GM10248 (cell line): ENCODE measurements around the gene CLNS1A.

ENCODE experiments used
- CTCF ChIA-PET: fragments of 300-600 bp; sonication (Branson Sonifier 250); formaldehyde crosslinking; extraction: SDS; loops from one replicate; lab custom pipeline; 2021; ENCODE audit warnings: antibody characterized with exemption; lab: Yijun Ruan, JAX
- POLR2A ChIA-PET: fragments of 350-650 bp; sonication (Branson Sonifier 250); formaldehyde crosslinking; extraction: SDS; loops from one replicate; lab custom pipeline; 2020; ENCODE audit warnings: antibody characterized with exemption; lab: Yijun Ruan, JAX
- DNase-seq: peaks from one replicate; pipeline ENCODE4 v3.0.0; 2012; ENCODE audit errors: extremely low spot score
- CTCF ChIP-seq: IDR thresholded peaks from 2 replicates; pipeline ENCODE4 v1.5.1; 2012; ENCODE audit warnings: mild to moderate bottlenecking, low read depth; ENCODE audit errors: extremely low read depth, missing control alignments, control extremely low read depth

CLNS1A gene

DNA sequence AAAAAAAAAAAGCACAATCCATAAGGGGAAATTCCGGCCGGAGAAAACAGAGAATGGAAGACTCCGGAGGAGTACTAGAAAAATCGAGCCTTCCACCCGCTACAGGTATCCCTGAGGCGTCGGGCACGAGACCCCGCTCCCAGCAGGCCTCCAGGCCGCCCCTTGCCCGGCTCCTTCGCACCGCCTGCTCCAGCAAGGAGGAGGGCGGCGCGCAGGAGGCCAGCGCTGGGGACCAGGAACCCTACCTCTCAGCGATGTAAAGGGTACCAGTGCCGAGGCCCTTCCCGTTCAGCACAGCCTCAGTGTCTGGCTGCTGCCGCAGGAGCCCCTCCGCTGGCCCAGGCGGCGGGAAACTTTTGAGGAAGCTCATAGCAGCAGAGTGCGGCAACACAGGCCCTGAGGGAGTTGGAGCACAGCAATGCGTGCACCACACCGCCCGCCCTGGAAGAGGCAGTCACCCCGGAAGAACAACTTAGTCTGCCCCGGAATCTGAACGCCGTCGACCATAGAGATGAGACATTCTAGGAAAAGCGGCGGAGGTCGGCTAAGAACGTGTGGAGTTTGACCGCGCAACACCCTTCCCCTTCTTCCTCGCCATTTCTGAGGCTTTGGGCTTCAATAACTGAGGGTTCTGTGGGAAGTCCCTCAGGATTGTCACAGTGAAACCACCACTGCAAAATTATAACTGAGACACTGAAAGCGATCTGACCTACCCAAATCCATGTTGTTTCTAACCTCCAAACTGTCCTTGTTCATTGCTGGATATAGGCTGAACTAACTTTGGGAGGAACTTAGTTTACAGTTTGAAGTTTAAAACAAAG lies at the start of gene CLNS1A:
Gene CLNS1A (minus strand): TSS at position 450 of the 821 bp plus-strand sequence. CDS start 80 bp downstream, at position 370.
- ChIA-PET POLR2A (no interaction called here), CTCF (no interaction called here)
- peak; percentile 87 for DNase-seq
- TF ChIP-seq CTCF: no peak

DNA sequence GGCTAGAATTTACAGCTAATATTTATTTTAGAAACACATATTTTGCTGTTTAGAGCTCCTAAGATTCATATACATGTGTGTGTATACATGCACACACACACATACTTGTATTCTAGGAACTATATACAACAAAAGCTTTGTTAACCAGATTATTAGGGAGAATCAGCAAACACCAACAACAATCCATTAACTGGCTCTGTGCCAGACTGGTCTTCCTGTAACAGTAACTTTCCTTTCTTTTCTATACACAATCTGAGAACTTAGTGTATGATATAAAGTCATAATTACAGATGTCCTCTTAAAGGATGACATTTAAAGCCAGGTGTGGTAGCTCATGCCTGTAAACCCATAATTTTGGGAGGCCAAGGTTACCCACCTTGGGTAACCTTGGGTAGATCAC lies 49.5 kb upstream of the CLNS1A start:
- POLR2A ChIA-PET: no interaction called here
- DNase-seq: no peak
- CTCF ChIA-PET: interaction anchor here (1.3 to 3.3 kb wide), 3 partner anchors 10 to 16 kb away, joined by 4 to 10 read pairs (median 4); no protein-coding TSS in a partner anchor
- no peak for TF ChIP-seq CTCF

DNA sequence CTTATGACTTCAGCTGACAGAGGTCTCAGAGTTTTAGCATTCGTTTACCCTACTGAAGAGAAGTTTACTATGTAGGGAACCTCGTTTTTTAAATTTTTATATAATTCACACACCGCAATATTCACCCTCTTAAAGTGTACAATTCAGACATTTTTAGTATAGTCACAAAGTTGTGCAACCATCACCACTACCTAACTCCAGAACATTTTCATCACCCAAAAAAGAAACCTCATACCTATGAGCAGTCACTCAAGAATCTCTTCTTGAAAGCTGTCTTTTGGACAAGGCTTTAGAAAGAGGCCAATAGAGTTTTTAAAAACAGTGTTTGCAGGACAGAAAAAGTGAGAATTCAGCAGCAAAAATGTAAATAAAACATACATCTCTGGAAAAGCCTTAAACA lies 39.5 kb upstream of the CLNS1A start:
- POLR2A ChIA-PET: no interaction called here
- TF ChIP-seq CTCF: no peak
- CTCF ChIA-PET: interaction anchor here (1.3 to 2.7 kb wide), 2 partner anchors 9 to 17 kb away, joined by 3 to 10 read pairs; no protein-coding TSS in a partner anchor
- DNase-seq: no peak

GRCh38 chr11:77672264-77672663 lies 34.7 kb upstream of the CLNS1A start:
- ChIA-PET CTCF (interaction anchor here (1.2 to 4.3 kb wide), 3 partner anchors 8 to 13 kb away, joined by 3 to 16 read pairs (median 7); no protein-coding TSS in a partner anchor), POLR2A (no interaction called here)
- no peak for TF ChIP-seq CTCF
- DNase-seq: no peak

DNA sequence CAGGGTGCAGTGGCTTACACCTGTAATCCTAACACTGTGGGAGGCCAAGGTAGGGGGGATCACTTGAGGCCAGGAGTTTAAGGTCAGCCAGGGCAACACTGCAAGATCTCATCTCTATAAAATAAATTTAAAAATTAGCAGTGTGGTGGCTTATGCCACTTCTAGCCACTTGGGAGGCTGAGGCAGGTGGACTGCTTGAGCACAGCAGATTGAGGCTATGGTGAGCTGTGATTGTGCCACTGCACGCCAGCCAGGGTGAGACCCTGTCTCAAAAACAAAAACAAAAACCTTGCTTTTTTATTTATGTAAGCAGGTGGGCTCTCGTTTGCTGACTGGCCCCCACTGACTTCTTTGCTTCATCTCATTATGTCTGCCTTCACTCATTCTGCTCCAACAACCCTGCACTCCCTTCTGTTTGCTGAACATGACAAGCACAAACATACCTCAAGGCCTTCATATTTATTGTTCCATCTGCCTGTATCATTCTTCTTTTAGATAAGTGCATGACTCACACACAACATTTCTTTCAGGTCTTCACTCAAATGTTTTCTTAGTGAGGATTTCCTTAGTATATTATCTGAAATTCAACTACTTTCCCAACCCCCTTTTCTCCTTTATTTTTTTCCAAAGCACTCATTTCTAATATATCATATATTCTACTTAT lies 32.4 kb upstream of the CLNS1A start:
- DNase-seq: no peak
- ChIA-PET POLR2A (no interaction called here), CTCF (interaction anchor here (0.6 to 4.3 kb wide), 2 partner anchors 10 to 40 kb away, joined by 3 to 16 read pairs; no protein-coding TSS in a partner anchor)
- no peak for TF ChIP-seq CTCF

DNA sequence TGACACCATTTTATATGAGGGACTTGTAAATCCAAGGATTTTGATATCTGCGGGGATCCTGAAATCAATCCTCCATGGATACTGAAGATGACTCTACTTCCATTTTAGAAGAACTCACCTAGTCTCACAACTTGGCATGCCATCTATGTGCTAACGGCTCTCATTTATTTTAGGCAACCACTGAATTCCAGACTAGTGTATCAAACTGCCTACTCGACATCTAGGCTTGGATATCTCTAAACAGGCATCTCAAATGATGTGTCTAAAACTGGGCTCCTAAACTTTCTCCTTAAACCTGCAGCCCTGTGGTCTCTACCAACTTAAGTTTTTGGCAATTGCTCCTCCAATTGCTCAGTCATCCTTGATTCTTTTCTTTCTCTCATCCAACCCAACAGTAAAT lies 31.2 kb upstream of the CLNS1A start:
- ChIA-PET CTCF (no interaction called here), POLR2A (no interaction called here)
- no peak for TF ChIP-seq CTCF
- DNase-seq: no peak
